NOMO-1 (cell line): ENCODE results near the gene GRK6.
"Not testable (repeated sequence)": the region's sequence is repeated elsewhere in the genome, so short reads cannot be mapped to it uniquely, and the experiment has no call there.

Experiments
- DNase-seq, 2 experiments: peaks; one replicate each; lab custom pipeline; 2025; ENCODE audit not compliant: unreplicated experiment in 2 of 2; lab: John Stamatoyannopoulos, UW

GRK6 gene

GRCh38 chr5:177397875-177398390 is 28.5 kb upstream of the GRK6 start:
- no peak for DNase-seq

GRCh38 chr5:177399997-177400868 is 26.2 kb upstream of the GRK6 start, which contains the start of gene PFN3:
Gene PFN3 (minus strand): TSS chr5:177400661. CDS start chr5:177400576, 85 bp downstream.
- DNase-seq: no peak

DNA sequence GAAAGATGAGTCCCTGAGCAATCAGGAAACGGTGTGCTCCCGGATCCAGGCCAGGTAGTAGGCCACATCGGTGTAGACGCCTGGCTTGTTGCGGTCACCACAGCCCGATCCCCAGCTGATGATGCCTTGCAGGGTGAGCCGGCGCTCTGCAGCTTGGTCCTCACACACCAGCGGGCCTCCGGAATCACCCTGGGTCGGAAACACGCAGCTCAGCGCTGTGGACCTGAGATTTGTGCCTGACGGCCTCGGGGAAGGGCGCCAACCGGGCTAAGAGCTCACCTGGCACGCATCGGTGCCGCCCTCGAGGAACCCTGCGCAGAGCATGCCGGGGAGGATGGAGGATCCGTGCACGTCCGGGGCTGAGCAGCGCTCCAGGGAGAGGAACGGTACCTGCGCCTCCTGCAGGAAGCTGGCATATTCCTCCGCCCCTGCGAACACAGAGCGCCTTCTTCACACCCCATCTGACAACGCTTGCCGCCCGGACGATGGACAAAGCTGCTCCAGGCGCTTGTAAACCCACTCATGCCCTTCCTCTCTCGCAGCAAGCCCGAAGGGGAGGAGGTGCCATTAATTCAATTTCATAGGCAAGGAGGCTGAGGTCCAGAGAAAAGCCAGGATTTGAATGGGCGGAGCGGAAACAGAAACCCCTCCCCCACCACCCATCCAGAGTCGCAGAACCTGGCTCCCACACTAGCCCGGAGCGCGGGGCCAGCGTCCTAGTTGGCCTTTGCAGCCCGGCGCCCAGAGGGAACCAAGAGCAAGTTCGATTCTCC is 24.0 kb upstream of the GRK6 start:
- DNase-seq: no peak

DNA sequence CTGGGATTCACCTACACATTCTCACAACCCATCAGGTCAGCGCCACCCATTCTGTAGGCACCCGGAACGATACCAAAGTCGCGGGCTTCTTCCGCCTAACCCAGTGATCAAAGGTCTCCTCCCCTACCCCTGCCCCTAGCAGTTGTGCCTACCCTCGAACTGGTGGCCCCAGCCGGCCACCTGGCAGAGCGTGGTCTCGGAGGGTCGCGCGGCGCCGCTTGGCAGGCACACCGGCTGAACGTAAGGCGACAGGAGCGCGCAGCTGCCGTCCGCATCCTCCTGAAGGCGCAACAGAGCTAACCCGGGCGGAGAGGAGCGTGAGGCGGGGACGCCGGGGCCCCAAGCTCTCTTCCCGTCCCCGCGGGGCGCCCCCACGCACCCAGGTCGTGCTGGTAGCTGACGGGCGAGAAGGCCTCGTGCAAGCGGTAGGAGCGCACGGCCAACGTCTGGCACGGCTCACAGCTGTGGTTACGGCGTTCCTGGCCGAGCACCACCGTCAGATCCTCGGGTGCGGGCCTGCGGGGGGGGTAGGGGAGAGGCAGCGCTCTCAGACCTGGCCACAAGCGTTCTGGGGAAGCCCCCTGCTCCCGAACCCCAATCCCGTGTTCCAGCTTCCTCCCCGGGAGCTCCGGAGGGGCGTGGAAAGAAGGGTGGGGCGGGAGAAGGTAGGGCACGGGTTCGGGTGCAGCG is 23.2 kb upstream of the GRK6 start:
- no peak for DNase-seq

DNA sequence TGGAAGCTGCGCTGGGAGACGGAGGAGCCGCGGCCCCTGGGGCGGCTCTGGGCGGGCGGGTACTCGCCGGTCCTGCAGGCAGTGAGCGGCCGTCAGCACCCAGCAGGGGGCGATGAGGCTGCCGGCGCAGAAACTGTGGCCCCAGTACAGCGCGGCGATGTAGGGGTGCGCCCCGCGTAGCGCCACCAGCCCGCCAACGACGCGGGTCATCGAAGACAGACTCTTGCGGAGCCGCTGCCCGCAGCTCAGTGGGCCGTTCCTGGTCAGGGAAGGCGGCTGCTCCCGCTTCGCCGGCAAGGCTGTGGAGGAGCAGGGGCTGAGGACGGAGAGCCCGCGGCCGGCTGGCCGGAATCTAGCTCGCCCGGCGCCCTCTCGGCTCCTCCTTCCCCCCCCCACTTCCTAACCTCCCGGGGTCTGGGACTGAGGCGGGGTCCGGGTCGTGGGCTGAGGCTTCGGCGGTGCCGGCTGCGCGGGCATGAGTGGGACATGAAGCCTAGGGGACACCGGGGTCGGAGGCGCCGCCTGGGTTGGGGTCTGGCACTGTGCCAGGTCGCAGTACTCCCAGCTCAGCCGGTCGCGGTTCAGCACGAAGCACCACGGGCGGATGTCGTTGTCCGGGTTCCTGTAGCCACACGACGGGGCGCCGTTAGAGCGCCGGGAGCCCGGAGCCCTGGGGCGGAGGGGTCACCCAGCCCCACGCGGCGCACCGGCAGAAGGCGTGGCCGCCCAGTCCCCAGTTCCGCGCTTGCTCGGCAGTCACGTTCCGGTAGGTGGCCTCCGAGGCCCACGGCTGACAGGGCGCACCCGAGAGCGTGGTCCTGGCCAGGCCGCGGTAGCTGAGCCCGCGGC is 22.5 kb upstream of the GRK6 start:
- peak; percentile 86 to 93 for DNase-seq

GRCh38 chr5:177404641-177405179 is 21.8 kb upstream of the GRK6 start:
- DNase-seq: no peak

GRCh38 chr5:177405312-177405711 is 21.2 kb upstream of the GRK6 start:
- no peak for DNase-seq

- DNase-seq: peak; percentile 82 to 88
These were observed 20.7 kb upstream of the GRK6 start for GRCh38 chr5:177405805-177406204.

DNA sequence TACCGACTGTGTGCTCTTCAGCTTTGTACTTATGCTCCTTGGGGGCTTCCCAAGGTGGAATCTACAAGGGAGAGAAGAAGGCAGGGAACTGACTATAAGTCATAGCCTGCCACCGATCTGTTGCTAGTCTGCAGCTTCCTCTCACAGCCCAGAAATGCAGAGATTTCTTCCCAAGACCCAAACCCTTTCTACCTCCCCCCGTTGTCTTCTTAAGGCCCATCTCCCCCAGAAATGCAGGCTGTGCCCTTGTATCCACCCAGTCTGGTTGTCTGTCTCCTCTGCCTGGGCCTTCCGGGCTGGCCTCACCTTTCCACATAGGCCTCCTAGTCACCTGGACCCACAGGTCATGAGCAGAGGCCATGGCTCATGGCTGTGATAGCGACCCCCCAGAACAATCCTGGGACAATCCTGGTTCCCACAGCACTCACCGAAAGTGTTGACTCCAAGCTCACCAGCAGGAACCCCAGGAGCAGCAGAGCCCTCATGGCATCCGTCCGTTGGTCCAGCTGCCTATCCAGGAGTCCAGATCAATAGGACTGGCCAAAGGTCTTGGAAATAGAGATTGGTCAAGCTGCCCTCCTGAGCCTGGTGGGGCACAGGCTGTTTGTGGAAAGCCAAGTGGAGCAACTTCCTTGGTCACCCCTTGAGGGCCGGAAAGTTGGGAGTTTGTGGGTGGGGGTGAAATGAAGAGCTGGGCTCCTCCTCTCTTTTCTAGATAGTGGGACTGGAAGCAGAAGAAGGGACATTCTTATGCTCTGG is 17.3 kb upstream of the GRK6 start, which contains the start of gene F12:
Gene F12, minus strand, starts transcription at position 522 of the 759 bp plus-strand sequence. Its CDS starts 37 bp downstream, at position 485.
- DNase-seq: no peak

- peak; percentile 62 to 65 for DNase-seq
These were observed 15.9 kb upstream of the GRK6 start for GRCh38 chr5:177410575-177410974.

GRCh38 chr5:177412603-177413233 is 13.8 kb upstream of the GRK6 start:
- no peak for DNase-seq

DNA sequence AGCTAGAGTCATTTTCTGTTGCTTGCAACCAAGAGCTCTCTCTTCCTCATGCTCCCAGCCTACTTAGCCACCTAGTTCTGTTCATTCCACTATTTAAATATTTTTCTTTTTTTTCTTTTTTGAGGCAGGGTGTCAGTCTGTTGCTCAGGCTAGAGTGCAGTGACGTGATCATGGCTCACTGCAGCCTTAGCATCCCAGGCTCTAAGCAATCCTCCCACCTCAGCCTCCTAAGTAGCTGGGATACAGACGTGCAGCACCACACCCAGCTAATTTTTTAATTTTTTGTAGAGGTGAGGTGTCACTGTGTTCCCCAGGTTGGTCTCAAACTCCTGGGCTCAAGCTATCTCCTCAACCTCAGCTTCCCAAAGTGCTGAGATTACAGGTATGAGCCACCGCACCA is 12.0 kb upstream of the GRK6 start:
- DNase-seq: no peak

DNA sequence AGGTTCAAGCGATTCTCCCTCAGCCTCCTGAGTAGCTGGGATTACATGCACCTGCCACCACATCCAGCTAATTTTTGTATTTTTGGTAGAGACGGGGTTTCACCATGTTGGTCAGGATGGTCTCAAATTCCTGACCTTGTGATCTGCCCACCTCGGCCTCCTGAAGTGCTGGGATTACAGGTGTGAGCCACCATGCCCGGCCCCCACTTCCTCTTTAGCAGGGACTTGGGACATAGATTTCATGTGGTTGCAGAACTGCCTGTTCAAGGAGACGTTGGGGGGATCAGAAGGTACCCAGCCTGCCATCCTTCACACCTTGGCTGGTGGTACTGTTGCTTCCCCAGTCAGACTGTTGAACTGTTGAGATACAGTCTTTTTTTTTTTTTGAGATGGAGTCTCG is 9.4 kb upstream of the GRK6 start:
- DNase-seq: not testable (repeated sequence)

- no peak for DNase-seq
These were observed 7.4 kb upstream of the GRK6 start for GRCh38 chr5:177419046-177419445.

- DNase-seq: not testable (repeated sequence)
These were observed 6.0 kb upstream of the GRK6 start for GRCh38 chr5:177420472-177420871.

DNA sequence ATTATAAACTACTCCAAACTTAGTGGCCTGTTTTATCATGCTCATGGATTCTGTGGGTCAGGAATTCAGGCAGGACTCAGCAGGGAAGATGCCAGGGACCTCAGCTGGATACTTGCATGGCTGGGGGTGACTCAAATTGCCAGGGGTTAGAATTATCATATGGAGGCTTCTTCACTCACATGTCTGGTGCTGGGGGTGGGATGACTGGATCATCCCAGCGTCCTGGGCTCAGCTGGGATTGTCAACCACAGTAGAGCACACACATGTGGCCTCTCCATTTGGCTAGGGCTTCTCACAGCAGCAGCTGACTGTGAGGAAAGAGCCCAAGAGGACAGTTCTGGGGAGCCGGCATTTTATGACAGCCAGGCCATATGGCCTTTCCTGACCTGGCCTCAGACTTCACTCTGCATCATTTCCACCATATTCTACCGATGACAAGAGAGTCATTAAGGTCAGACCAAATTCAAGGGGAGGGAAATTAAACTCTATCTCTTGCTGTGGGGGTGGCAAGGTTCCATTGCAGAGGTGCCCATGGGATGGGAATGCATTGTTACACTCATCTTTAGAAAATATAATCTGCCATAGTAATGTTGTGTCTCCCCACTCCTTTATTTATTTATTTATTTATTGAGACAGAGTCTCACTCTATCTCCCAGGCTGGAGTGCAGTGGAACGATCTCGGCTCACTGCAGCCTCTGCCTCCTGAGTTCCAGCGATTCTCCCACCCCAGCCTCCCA is 5.2 kb upstream of the GRK6 start:
- no peak for DNase-seq

- no peak for DNase-seq
These were observed 2.8 kb upstream of the GRK6 start for GRCh38 chr5:177423671-177424070.
